HEK293 (cell line): Measurements from ENCODE around the gene C5orf47.

Experiments
- CTCF ChIP-seq: fragments of 450-650 bp; formaldehyde crosslinking; IDR thresholded peaks from 2 replicates; pipeline ENCODE4 v1.5.1; 2016; ENCODE audit warnings: missing biosample characterization, missing genetic modification characterization
- ZNF202 ChIP-seq: fragments of 450-650 bp; formaldehyde crosslinking; IDR thresholded peaks from 2 replicates; pipeline ENCODE4 v1.5.1; 2016; ENCODE audit warnings: missing biosample characterization, missing genetic modification characterization, borderline replicate concordance

DNA sequence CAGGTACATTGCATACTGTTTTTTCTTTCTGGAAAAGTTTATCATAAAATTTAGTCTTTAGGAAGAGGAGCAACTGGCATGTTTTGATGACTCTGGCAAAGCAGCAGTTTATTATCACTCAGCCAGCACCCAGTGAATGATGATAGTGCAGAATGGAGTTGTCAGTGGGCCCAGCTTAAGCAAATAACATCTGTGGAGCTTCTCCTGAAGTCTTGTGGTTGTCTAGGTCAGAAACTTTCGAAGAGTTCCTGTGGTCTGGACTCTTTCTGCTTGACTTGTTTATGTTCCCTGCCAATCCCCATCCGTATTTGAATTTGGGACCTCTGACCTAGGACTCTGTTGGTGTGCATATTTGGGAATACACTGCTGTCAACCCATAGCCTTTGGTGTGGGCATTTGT lies 38.1 kb upstream of the C5orf47 start:
- no peak for TF ChIP-seq ZNF202 (tag by site-specific recombination)
- no peak for TF ChIP-seq CTCF (tag by site-specific recombination)
